ENCODE measurements around the gene EHBP1.
"Not testable (repeated sequence)": the region's sequence is repeated elsewhere in the genome, so short reads cannot be mapped to it uniquely, and the experiment has no call there.

EHBP1 gene

DNA sequence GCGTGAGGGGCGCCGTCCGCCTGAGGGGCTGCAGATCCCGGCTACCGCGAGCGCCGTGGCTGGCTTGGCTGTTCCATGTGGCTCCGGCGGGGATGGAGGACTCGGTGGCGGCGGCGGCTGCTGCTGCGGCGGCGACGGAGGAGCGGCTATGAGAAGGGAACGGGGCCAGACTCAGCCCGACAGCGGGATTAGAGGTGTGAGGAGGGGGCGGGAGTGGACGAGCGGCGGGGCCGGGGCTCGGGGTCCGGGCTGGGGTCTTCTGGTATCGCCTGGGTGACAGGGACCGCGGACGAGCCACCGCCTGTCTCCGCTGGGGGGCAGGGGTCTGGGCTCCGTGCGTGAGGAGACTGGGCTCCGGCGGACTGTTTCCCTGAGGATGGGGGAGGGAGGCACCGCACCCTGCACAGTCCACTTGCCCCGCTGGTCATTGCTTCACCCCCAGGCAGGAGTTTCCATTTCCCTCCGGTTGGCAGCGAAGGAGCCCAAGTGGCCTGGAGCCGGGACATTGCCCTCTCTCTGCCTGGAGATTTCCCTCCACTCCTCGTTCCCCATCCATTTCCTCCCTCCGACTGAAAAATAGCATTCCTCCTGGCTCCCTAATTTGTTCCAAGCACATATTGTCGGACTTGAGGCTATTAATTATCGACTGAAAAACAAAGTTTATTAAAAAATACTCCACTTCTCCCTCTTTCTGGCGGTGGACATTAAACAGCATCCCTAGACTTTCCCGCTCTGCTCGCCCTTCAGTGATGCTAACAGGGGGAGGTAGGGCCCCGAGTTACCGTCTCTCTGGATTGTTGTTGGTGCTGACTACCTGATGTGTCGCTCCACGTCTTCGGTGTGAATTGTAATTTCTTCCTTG, 577 bp downstream of the EHBP1 start:
- peak; percentile 66 for DNase-seq (ENCODE audit: low spot score)

- no peak for DNase-seq (ENCODE audit: low spot score)
Measured at GRCh38 chr2:62706721-62707521, 1.4 kb downstream of the EHBP1 start.

GRCh38 chr2:62708751-62709150, 3.2 kb downstream of the EHBP1 start:
- DNase-seq (ENCODE audit: low spot score) = no peak

- no peak for DNase-seq (ENCODE audit: low spot score)
Measured at GRCh38 chr2:62711832-62712494, 6.5 kb downstream of the EHBP1 start.

DNA sequence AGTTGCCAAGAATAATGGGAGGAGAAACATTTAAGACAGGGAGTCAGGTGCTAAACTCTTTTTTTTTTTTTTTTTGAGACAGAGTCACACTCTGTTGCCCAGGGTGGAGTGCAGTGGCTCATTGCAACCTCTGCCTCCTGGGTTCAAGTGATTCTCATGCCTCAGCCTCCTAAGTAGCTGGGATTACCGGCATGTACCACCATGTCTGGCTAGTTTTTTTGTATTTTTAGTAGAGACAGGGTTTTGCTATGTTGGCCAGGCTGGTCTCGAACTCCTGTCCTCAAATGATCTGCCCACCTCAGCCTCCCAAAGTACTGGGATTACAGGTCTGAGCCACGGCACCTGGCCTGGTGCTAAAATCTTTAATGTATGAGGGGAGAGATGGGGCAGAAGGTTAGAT, 7.7 kb downstream of the EHBP1 start:
- not testable (repeated sequence) for DNase-seq (ENCODE audit: low spot score)

DNA sequence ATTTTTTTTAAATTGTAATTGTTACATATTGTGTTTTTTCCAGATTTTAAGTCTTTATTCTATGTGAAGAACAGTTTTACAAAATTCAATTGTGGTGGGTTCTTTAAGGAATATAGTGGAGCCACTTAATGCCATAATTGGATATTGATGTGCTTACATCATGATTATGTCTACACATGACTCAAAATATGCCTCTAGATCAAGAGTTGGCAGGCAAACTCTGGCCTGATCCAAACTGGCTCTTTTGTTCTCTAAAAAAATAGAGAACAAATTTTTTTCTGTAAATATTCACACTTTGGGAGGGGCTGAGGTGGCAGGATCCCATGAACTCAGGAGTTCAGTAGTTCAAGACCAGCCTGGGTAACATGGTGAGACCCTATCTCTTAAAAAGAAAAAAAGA, 8.3 kb downstream of the EHBP1 start:
- no peak for DNase-seq (ENCODE audit: low spot score)

DNA sequence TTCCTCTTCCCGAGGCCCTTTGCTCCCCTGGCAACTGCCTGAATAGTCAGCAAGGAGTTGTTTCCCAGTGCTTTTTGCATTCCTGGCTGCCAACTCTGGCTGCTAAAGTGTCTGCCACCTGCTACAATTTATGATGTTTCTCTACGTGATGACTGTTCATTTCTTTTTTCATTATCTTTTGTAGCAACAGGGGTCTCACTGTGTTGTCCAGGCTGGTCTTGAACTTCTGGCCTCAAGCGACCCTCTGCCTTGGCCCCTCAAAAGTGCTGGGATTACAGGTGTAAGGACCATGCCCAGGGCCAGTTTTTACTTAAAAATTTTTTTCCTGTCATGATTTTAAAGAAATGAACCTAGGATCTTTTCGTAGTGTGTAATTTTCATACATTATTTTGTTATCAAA, 11.3 kb downstream of the EHBP1 start:
- DNase-seq (ENCODE audit: low spot score) = no peak

DNA sequence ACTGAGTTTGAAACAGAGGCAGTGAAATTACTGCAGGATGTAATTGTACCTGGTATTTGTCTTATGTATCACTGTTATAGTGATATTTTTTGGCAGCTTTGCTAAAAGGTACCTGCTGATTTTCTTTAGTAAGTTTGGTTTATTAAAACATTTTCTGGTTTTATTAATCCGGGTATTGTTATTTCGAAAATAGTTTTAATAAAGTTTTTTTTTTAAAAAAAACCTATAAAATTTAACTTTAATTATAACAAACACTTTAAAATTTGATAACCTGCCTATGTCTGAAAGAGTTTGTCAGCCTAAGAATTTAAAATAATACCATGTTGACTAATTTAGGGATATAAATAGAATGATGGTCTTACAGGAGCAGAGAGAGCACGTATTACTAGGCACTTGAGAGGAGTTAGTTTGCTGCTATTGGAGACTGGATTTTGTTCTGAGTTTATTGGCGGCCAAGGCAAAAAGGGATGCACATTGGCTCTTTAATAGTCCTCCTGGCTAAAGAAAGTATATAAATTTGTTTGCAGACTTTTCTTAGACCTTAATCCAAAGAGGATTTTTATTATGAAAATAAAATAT, 12.1 kb downstream of the EHBP1 start:
- no peak for DNase-seq (ENCODE audit: low spot score)

- no peak for DNase-seq (ENCODE audit: low spot score)
Measured at GRCh38 chr2:62718225-62718822, 12.8 kb downstream of the EHBP1 start.

DNA sequence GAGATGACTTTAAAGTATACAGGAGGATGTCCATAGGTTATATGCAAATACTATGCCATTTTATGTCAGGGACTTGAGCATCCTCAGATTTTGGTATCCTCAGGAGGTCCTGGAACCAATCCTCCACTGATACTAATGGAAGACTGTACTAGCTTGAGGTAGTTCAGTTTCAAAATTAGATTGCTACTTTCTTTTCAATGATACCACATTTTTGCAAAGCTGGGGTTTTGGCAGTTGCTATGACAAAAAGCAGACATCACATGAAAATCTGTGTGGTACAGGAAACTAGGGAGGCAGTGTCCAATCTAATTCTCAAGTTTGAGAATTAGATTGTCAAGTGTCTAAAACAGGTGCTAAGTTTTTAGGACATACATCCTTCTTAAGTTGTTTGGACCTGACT, 14.2 kb downstream of the EHBP1 start:
- no peak for DNase-seq (ENCODE audit: low spot score)

- no peak for DNase-seq (ENCODE audit: low spot score)
Measured at GRCh38 chr2:62722679-62723078, 17.2 kb downstream of the EHBP1 start.

- DNase-seq (ENCODE audit: low spot score) = no peak
Measured at GRCh38 chr2:62723253-62723652, 17.7 kb downstream of the EHBP1 start.

DNA sequence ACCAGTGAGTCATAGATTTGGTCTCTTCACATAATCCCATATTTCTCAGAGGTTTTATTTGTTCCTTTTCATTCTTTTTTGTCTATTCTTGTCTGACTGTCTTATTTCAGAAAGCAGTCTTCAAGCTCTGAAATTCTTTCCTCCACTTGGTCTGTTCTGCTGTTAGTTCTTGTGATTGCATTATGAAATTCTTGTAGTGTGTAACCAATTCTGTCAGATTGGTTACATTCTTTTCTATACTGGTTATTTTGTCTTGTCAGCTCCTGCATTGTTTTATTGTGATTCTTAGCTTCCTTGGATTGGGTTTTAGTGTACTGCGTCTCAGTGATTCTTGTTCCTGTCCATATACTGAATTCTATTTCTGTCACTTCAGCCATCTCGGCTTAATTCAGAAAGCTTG, 18.6 kb downstream of the EHBP1 start:
- DNase-seq (ENCODE audit: low spot score) = no peak

DNA sequence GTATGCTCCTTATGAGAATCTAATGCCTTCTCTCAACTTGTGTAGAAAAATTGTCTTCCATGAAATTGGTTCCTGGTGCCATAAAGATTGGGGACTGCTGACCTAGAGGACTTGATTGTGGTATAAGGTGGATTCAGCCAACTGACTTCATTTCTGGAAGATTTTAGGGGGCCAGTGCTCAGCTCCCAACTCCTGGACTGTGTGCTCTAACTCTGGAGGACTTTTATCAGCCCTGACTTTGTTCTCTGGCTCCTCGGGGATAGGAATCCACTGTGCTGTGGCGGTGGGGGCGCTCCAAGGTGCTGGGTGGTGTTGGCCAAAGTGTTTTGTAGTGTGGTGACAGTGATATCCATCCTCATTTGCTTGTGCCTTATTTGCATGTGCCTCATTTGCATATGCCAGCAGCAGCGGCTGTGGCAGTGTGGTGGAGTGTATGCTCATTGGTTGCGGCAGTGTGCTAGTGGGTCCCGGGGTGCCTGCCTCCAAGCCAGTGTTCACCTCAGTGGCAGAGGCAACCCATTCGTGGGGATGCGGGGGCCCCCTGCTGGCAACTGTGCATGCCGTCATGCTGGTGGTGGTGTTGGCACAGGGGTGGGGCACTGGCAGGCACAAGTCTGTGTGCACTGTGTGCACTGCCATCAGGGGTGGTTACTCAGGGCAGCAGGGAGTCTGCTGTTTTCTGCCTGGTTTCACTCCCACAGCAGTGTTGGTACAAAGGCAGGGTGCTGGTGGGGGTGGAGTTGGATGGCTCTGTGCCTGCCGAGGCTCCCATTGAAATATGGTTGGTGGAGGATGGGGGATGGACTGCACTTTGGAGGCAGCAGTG, 19.6 kb downstream of the EHBP1 start:
- DNase-seq (ENCODE audit: low spot score) = no peak

GRCh38 chr2:62725712-62726055, 20.2 kb downstream of the EHBP1 start:
- DNase-seq (ENCODE audit: low spot score) = no peak

DNA sequence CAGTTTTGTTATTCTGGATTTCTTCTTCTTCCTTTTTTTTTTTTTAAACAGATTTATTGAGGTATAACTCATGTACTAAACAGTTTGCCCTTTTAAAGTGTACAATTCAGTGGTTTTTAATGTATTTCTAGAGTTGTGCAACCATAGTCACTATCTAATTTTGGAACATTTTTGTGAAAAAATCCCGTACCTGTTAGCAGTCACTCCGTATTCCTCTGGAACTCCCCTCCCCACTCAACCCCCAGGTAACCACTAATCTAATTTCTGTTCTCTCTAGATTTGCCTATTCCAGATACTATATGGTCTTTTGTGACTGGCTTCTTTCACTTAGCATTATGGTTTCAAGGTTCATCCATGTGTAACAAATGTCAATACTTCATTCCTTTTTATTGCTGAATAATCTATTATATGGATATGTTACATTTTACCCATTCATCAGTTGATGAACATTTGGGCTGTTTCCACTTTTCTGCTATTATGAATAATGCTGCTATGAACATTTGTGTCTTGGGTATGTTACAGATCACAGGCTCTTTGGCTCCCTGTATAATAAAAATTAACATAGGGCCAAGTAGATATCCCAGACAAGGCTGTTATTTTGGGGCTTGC, 21.9 kb downstream of the EHBP1 start:
- no peak for DNase-seq (ENCODE audit: low spot score)

DNA sequence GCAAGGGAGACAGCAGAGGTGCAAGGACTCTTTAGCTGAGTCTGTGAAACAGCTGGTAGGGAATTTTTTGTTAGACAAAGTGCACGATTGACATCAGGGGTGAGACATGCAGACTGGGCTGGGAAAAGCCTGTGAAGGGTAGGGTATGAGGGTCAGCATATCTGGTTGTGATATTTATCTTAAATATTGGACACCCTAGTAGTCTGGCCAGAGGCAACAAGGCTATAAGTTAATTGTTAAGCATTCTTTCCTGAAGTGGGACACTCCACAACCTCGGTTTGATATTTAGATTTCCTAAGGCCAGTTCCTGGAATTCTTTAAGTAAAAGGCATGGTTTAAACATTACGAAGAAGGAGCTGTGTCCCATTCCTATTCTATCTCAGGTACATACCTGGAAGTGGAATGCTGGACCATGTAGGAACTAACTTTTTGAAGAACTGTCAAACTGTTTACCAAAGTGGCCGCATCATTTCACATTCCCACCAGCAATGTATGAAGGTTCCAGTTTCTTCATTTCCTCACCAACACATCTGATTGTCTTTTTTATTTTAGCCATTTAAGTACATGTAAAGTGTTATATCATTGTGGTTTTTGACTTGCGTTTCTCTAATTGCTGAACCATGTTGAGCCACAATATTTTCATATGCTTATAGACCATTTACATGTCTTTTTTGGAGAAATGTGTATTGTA, 22.5 kb downstream of the EHBP1 start:
- DNase-seq (ENCODE audit: low spot score) = no peak

GRCh38 chr2:62731275-62731674, 25.8 kb downstream of the EHBP1 start:
- no peak for DNase-seq (ENCODE audit: low spot score)

- DNase-seq (ENCODE audit: low spot score) = no peak
Measured at GRCh38 chr2:62732262-62732777, 26.8 kb downstream of the EHBP1 start.

DNA sequence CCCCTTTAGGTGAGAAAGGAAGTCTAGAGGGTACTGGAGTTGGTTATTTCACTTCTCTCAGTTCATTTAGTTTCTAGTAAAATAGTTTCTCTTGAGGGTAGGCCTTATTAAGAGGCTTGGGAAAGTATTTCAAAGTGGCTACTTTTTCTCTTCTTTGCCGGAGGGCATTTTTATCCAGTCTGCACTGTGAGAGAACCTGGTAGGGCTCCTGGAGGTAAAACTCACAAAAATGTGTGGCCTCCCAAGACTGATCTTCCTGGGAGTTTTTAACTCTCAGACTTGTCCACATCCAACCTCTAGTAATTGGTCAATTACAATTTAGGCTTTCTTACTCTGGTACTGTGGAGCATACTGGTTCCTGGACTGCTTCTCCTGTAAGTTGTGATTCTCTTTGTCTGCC, 28.0 kb downstream of the EHBP1 start:
- DNase-seq (ENCODE audit: low spot score) = no peak
